GM12892 (cell line): ENCODE measurements around the gene CCDC81.

ENCODE experiments used
- POLR2A ChIP-seq: IDR thresholded peaks from 2 replicates; pipeline ENCODE4 v1.6.1; 2011; ENCODE audit warnings: low read depth, low read length, control low read depth
- POLR2AphosphoS5 ChIP-seq: IDR thresholded peaks from 2 replicates; pipeline ENCODE4 v1.6.1; 2011; ENCODE audit warnings: low read depth, low read length, control low read depth

- TF ChIP-seq POLR2AphosphoS5 (no peak), POLR2A (no peak)
Observed at GRCh38 chr11:86386283-86386682, 11.6 kb downstream of the CCDC81 start.
